ENCODE measurements around the gene CHAF1A.

DNA sequence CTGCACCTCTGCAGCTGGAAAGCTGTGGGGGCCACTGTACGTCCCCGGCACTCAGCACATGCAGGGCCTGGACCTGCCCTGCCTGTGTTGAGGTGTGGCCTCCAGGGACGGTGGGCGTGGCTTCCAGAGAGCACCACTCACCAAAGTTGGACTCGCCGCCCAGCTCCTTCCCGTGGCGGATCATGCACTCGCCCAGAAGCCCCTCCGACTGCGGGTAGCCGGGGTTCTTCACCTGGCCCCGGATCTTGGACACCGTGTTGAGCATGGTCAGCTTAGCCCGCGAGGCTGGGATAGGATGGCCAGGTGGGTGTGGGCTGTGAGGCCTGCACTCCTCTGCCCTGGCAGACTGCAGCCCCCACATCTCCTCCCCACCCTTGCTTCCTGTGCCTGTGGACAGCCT is 37.1 kb upstream of the CHAF1A start:
- no peak for TF ChIP-seq USF2 (IDR thresholded peaks at IDR 0.05; ENCODE audit: low read depth, low read length)
- TF ChIP-seq, protein P1, sequence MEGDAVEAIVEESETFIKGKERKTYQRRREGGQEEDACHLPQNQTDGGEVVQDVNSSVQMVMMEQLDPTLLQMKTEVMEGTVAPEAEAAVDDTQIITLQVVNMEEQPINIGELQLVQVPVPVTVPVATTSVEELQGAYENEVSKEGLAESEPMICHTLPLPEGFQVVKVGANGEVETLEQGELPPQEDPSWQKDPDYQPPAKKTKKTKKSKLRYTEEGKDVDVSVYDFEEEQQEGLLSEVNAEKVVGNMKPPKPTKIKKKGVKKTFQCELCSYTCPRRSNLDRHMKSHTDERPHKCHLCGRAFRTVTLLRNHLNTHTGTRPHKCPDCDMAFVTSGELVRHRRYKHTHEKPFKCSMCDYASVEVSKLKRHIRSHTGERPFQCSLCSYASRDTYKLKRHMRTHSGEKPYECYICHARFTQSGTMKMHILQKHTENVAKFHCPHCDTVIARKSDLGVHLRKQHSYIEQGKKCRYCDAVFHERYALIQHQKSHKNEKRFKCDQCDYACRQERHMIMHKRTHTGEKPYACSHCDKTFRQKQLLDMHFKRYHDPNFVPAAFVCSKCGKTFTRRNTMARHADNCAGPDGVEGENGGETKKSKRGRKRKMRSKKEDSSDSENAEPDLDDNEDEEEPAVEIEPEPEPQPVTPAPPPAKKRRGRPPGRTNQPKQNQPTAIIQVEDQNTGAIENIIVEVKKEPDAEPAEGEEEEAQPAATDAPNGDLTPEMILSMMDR (conservative IDR thresholded peaks at IDR 0.05; ENCODE audit: low read depth, low read length) = no peak
- no peak for TF ChIP-seq NFE2L2 (IDR thresholded peaks at IDR 0.05; ENCODE audit: low read depth, low read length)
- TF ChIP-seq POLR2A (IDR thresholded peaks at IDR 0.05; ENCODE audit: low read depth, low read length) = no peak
- no peak for TF ChIP-seq CEBPB (IDR thresholded peaks at IDR 0.05; ENCODE audit: low read depth, low read length)
- no peak for TF ChIP-seq MAFK (IDR thresholded peaks at IDR 0.05; ENCODE audit: low read depth, low read length)
- no peak for TF ChIP-seq RAD21 (IDR thresholded peaks at IDR 0.05; ENCODE audit: low read length)
- TF ChIP-seq CHD1 (IDR thresholded peaks at IDR 0.05; ENCODE audit: low read depth, low read length) = no peak
- TF ChIP-seq SMC3 (IDR thresholded peaks at IDR 0.05; ENCODE audit: low read depth, low read length) = no peak
